A549 (cell line): ENCODE measurements around the gene VCL.

Experiments
- CTCF ChIP-seq: fragments of >200 bp; sonication (Bioruptor Twin); formaldehyde crosslinking; IDR thresholded peaks from 3 replicates; pipeline ENCODE4 v1.5.1; 2016
- FOSL2 ChIP-seq, 2 experiments: fragments of 450-650 bp in 1 of 2; fragments of >200 bp in 1 of 2; sonication (Bioruptor Twin) in 1 of 2; formaldehyde crosslinking; IDR thresholded peaks; 2 replicates each; pipeline versions ENCODE4 v1.5.0 to v1.6.1; 2016 to 2020; ENCODE audit warnings: mild to moderate bottlenecking in 1 of 2, moderate library complexity in 1 of 2
- JUNB ChIP-seq: fragments of >200 bp; sonication (Bioruptor Twin); formaldehyde crosslinking; IDR thresholded peaks from 2 replicates; pipeline ENCODE4 v1.6.1; 2016
- KDM5A ChIP-seq: fragments of 200-600 bp; sonication (generic); IDR thresholded peaks from 2 replicates; pipeline ENCODE4 v1.6.1; 2016; ENCODE audit warnings: antibody characterized with exemption, mild to moderate bottlenecking
- MAFK ChIP-seq: fragments of 450-650 bp; IDR thresholded peaks from 2 replicates; pipeline ENCODE4 v1.6.1; 2014; ENCODE audit not compliant: partially characterized antibody
- MAX ChIP-seq: IDR thresholded peaks from 2 replicates; pipeline ENCODE4 v1.6.1; 2012
- MYC ChIP-seq: IDR thresholded peaks from 2 replicates; pipeline ENCODE4 v1.6.1; 2012; ENCODE audit warnings: mild to moderate bottlenecking, inconsistent platforms, low read length, improper control_type of control experiment, borderline replicate concordance
- TFCP2L1 ChIP-seq: fragments of 250-450 bp; sonication (Bioruptor Pico); IDR thresholded peaks from 2 replicates; pipeline ENCODE4 v1.5.0; 2021; ENCODE audit warnings: mild to moderate bottlenecking

- TF ChIP-seq JUNB, result peak; percentile 22; the same call in 1 of the 2 replicates
- TF ChIP-seq FOSL2 (IDR thresholded peaks at IDR 0.05), result no peak
- no peak for TF ChIP-seq FOSL2 (CRISPR knock-in tag; IDR thresholded peaks at IDR 0.05)
- TF ChIP-seq MAX, result no peak
- no peak for TF ChIP-seq MAFK
- no peak for TF ChIP-seq TFCP2L1 (CRISPR knock-in tag)
- TF ChIP-seq CTCF, result no peak
- TF ChIP-seq KDM5A, result no peak
- TF ChIP-seq MYC, result no peak
These were observed 80.1 kb downstream of the VCL start for GRCh38 chr10:74078037-74078436.
